ENCODE measurements around the gene NDUFA5.

Gene NDUFA5

DNA sequence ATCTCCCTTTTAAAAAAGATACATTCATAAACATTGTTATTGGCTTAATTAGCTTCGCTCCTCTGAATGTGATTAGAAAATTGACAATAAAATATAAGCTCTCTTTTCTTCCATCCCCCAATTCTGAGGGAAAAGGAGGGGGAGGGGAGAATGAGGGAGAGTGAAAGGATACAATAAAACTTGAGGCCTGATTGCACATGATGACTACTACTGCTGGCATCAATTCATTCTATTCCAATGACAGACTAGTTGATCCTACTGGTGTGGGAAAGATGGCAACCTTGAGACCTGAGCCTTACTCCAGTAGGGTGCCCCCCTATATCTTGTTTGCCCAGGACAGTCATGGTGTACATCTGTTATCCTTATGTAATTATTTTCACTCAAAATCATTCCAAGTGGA, 18.7 kb downstream of the NDUFA5 start:
- Mint-ChIP-seq H3K4me3 (no peak overlapping the region), H3K9me3 (no peaks in the 10 kb centered on the region), H3K27ac (no peak overlapping the region), H3K27me3 (ENCODE audit: low read depth) (peaks cover 4% of the 10 kb centered on the region), H3K36me3 (ENCODE audit: low read depth) (peaks cover 10% of the 10 kb centered on the region), H3K4me1 (peaks cover 11% of the 10 kb centered on the region)
- TF ChIP-seq, protein P1, sequence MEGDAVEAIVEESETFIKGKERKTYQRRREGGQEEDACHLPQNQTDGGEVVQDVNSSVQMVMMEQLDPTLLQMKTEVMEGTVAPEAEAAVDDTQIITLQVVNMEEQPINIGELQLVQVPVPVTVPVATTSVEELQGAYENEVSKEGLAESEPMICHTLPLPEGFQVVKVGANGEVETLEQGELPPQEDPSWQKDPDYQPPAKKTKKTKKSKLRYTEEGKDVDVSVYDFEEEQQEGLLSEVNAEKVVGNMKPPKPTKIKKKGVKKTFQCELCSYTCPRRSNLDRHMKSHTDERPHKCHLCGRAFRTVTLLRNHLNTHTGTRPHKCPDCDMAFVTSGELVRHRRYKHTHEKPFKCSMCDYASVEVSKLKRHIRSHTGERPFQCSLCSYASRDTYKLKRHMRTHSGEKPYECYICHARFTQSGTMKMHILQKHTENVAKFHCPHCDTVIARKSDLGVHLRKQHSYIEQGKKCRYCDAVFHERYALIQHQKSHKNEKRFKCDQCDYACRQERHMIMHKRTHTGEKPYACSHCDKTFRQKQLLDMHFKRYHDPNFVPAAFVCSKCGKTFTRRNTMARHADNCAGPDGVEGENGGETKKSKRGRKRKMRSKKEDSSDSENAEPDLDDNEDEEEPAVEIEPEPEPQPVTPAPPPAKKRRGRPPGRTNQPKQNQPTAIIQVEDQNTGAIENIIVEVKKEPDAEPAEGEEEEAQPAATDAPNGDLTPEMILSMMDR (IDR thresholded peaks at IDR 0.05; ENCODE audit: unreplicated experiment in 3 of 3) = no peak

GRCh38 chr7:123538189-123538714, 19.4 kb downstream of the NDUFA5 start:
- TF ChIP-seq, protein P1 (IDR thresholded peaks at IDR 0.05; ENCODE audit: unreplicated experiment in 3 of 3) = no peak
- no peak overlapping the region for H3K4me3 Mint-ChIP-seq
- H3K27me3 Mint-ChIP-seq (ENCODE audit: low read depth) = peaks cover 4% of the 10 kb centered on the region
- peaks cover 18% of the 10 kb centered on the region for H3K4me1 Mint-ChIP-seq
- peaks cover 10% of the 10 kb centered on the region for H3K36me3 Mint-ChIP-seq (ENCODE audit: low read depth)
- H3K9me3 Mint-ChIP-seq = no peaks in the 10 kb centered on the region
- no peak overlapping the region for H3K27ac Mint-ChIP-seq

DNA sequence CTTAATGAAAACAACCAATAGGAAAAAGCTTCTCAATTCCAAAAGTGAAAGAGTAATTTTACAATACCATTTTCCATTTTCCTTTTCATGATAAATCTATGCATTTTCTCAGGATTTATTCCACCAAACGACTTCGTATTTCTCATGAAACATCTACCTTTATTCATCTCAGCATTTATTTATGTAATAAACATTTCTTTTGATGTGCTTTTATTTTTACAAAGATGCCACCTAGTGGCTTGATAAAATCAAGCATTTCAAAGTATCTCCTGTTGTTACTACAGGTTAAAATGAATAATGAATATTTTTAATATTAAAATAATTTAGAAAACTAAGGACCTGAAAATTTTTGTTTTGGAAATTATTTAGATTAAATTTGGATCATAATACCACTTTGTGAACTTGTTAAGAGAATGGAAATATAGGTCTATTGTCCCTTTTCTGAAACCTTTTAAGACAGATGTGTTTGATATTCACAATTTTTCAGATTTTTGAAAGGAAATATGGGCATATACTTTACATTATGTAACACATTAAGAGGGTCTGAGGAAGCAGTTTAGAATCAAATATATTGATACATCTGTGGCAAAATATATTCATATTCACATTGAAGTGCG, 20.5 kb downstream of the NDUFA5 start:
- peaks cover 25% of the 10 kb centered on the region for H3K4me1 Mint-ChIP-seq
- no peaks in the 10 kb centered on the region for H3K9me3 Mint-ChIP-seq
- no peak overlapping the region for H3K27ac Mint-ChIP-seq
- H3K36me3 Mint-ChIP-seq (ENCODE audit: low read depth) = peaks cover 9% of the 10 kb centered on the region
- TF ChIP-seq, protein P1 (IDR thresholded peaks at IDR 0.05; ENCODE audit: unreplicated experiment in 3 of 3) = peak; percentile 49 to 71 (median 50)
- peaks cover 4% of the 10 kb centered on the region for H3K27me3 Mint-ChIP-seq (ENCODE audit: low read depth)
- H3K4me3 Mint-ChIP-seq = peak overlapping the region in 2 of 3 experiments; percentile 62 to 77

GRCh38 chr7:123535517-123535916, 22.1 kb downstream of the NDUFA5 start:
- H3K27ac Mint-ChIP-seq = peak overlapping the region in 1 of 3 experiments; percentile 18
- peaks cover 4% of the 10 kb centered on the region for H3K27me3 Mint-ChIP-seq (ENCODE audit: low read depth)
- H3K4me1 Mint-ChIP-seq = peaks cover 26% of the 10 kb centered on the region

DNA sequence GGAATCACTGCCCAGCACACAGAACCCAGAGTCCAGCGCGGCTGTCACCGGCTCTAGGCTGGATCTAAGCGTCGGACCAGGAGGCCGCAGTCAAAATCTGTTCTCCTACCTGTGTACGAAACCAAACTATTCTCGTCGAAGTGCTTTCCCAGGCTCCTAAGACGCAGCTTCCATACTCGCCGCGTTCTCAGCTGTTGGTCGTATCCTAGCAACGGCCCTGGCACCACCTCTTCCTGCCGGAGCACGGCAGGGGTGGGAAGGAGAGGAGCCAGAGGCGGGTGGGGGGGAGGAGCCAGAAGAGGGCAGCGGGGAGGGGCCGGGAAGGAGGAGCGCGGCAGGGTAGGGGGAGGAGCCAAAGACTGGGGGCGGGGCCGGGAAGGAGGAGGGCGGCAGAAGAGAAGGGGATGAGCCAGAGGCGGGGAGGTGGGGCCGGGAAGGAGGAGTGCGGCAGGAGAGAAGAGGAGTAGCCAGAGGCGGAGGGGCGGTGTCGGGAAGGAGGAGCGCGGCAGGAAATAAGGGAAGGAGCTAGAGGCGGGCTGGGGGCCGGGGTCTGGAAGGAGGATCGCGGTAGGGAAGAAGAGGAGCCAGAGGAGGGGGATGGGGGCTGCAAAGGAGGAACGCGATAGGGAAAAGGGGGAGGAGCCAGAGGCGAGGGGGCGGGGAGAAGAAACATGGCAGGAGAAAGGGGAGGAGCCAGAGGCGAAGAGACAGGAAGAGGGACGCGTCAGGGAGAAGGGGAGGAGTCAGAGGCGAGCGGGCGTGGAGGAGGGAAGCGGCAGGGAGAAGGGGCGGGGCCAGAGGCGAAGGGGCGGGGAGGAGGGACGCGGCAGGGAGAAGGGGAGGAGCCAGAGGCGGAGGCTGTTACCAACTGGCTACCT, 23.0 kb downstream of the NDUFA5 start, which contains the start of gene IQUB:
IQUB (minus strand) TSS at position 213 of the 878 bp plus-strand sequence. CDS start 22,255 bp downstream, outside the sequence.
- TF ChIP-seq, protein P1 (IDR thresholded peaks at IDR 0.05; ENCODE audit: unreplicated experiment in 3 of 3) = no peak
- peaks cover 26% of the 10 kb centered on the region for H3K4me1 Mint-ChIP-seq
- peaks cover 4% of the 10 kb centered on the region for H3K27me3 Mint-ChIP-seq (ENCODE audit: low read depth)
- peak within 1 kb of the TSS; percentile 18 to 99 (median 99) for H3K27ac Mint-ChIP-seq
- peak within 1 kb of the TSS; percentile 85 to 94 (median 88) for H3K4me3 Mint-ChIP-seq
- H3K36me3 Mint-ChIP-seq (ENCODE audit: low read depth) = no peaks in the 10 kb centered on the region
- no peaks in the 10 kb centered on the region for H3K9me3 Mint-ChIP-seq

More at GRCh38 chr7:123535517-123535916, 22.1 kb downstream of the NDUFA5 start:
- Mint-ChIP-seq H3K36me3 (ENCODE audit: low read depth) (no peaks in the 10 kb centered on the region), H3K9me3 (no peaks in the 10 kb centered on the region), H3K4me3 (peak overlapping the region; percentile 34 to 43 (median 37))
- TF ChIP-seq, protein P1 (IDR thresholded peaks at IDR 0.05; ENCODE audit: unreplicated experiment in 3 of 3) = no peak

Data from nephron (organoid).